Stimulated activated CD4-positive, alpha-beta T cell treated with anti-CD3 and anti-CD28 coated beads, Interleukin-12 subunit alpha, Interleukin-12 subunit beta, amount 100 ng/mL, for 4 hours (primary cell): ENCODE results near the gene CDC23.
A peak's percentile ranks its signal among the peaks of the same experiment; 100 is the strongest.
"Not testable (repeated sequence)": the region's sequence is repeated elsewhere in the genome, so short reads cannot be mapped to it uniquely, and the experiment has no call there.

Experiments used
- DNase-seq: peaks from one replicate; pipeline ENCODE4 v3.0.0-alpha.2; 2020

Gene CDC23

GRCh38 chr5:138213161-138214029, at the start of gene CDC23:
CDC23 (minus strand) TSS chr5:138213323; CDS start chr5:138213312, 11 bp downstream.
- peak; percentile 80 for DNase-seq

GRCh38 chr5:138258704-138259292, 45.7 kb upstream of the CDC23 start:
- DNase-seq = no peak

GRCh38 chr5:138257583-138257982, 44.5 kb upstream of the CDC23 start:
- DNase-seq = no peak

- no peak for DNase-seq
Measured at GRCh38 chr5:138252944-138253343, 39.8 kb upstream of the CDC23 start.

GRCh38 chr5:138247800-138248199, 34.7 kb upstream of the CDC23 start:
- not testable (repeated sequence) for DNase-seq

- no peak for DNase-seq
Measured at GRCh38 chr5:138246822-138247221, 33.7 kb upstream of the CDC23 start.

GRCh38 chr5:138246334-138246733, 33.2 kb upstream of the CDC23 start:
- DNase-seq = no peak

GRCh38 chr5:138245717-138246116, 32.6 kb upstream of the CDC23 start:
- no peak for DNase-seq

GRCh38 chr5:138243794-138244193, 30.7 kb upstream of the CDC23 start:
- no peak for DNase-seq

- DNase-seq = no peak
Measured at GRCh38 chr5:138241688-138242571, 28.8 kb upstream of the CDC23 start.

- no peak for DNase-seq
Measured at GRCh38 chr5:138240650-138241385, 27.7 kb upstream of the CDC23 start.

- no peak for DNase-seq
Measured at GRCh38 chr5:138238034-138238433, 24.9 kb upstream of the CDC23 start.

GRCh38 chr5:138234651-138235050, 21.5 kb upstream of the CDC23 start:
- no peak for DNase-seq

- no peak for DNase-seq
Measured at GRCh38 chr5:138233280-138233679, 20.2 kb upstream of the CDC23 start.

- DNase-seq = no peak
Measured at GRCh38 chr5:138230981-138231589, 18.0 kb upstream of the CDC23 start.

- DNase-seq = no peak
Measured at GRCh38 chr5:138230261-138230660, 17.1 kb upstream of the CDC23 start.

- DNase-seq = no peak
Measured at GRCh38 chr5:138229387-138229786, 16.3 kb upstream of the CDC23 start.

GRCh38 chr5:138226910-138227309, 13.8 kb upstream of the CDC23 start:
- DNase-seq = no peak

GRCh38 chr5:138224712-138225111, 11.6 kb upstream of the CDC23 start:
- no peak for DNase-seq

GRCh38 chr5:138223532-138223931, 10.4 kb upstream of the CDC23 start:
- DNase-seq = no peak

- DNase-seq = no peak
Measured at GRCh38 chr5:138216799-138217198, 3.7 kb upstream of the CDC23 start.

- no peak for DNase-seq
Measured at GRCh38 chr5:138212828-138213160, 329 bp downstream of the CDC23 start.
